ENCODE data around the gene ATP6V1E1.

ATP6V1E1 gene

DNA sequence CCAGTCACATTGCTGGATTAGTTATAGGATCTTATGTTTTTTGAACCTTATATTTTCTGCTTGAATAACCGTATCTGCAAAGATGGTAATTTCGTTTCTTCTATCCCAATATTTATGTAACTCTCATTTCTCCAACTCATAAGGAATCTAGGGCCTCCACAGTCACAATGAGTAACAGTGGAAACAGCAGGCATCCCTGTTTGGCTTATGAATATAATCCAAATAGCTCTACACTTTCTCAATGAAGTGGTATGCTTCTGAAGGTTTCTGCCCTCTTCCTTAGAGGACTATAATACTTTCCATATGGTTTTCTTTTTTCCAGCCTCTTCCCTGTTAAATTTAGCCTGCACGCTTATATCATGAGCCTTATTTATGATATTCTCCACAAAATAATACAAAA is 16.5 kb downstream of the ATP6V1E1 start:
- Histone ChIP-seq H3K4me1 (ENCODE audit: insufficient read depth, low read length) (no peaks in the 10 kb centered on the region), H3K9me3 (ENCODE audit: control insufficient read depth, insufficient read depth, low read length) (no peaks in the 10 kb centered on the region), H3K36me3 (ENCODE audit: insufficient read depth, low read length) (peaks cover 21% of the 10 kb centered on the region), H3K9ac (ENCODE audit: low read depth, low read length) (no peak overlapping the region)

DNA sequence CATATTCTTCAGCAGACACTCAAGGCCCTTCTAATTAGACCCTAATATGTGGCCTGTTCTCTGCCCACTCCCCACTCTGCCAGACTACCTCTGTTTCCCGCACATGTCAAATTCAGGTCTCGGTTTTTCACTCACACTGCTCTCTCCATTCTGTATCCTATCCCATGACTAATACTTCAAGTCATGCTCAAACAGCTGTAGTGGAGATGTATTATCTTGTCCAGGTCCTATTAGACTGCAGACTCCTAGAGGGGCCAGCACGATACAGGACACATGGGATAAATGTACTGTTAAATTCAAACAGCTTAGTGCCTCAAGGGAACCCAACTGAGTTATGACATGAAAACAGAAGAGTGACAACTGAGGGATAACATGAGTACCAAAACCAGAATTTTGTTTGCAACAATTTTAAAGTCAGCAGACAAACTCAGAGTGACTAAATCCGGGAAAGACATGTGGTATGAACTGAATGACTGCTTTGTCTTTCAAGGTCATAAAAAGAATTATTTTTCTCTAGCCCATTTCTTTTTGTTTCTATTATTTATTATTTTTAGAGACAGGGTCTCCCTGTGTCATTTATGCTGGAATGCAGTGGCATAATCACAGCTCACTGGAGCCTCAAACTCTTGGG is 20.5 kb downstream of the ATP6V1E1 start:
- H3K9me3 ChIP-seq (ENCODE audit: control insufficient read depth, insufficient read depth, low read length), result no peaks in the 10 kb centered on the region
- no peaks in the 10 kb centered on the region for H3K4me1 ChIP-seq (ENCODE audit: insufficient read depth, low read length)
- no peak overlapping the region for H3K9ac ChIP-seq (ENCODE audit: low read depth, low read length)
- H3K36me3 ChIP-seq (ENCODE audit: insufficient read depth, low read length), result peaks cover 25% of the 10 kb centered on the region

GRCh38 chr22:17606496-17606895 is 22.1 kb downstream of the ATP6V1E1 start:
- Histone ChIP-seq H3K9me3 (ENCODE audit: control insufficient read depth, insufficient read depth, low read length) (no peaks in the 10 kb centered on the region), H3K4me1 (ENCODE audit: insufficient read depth, low read length) (no peaks in the 10 kb centered on the region), H3K9ac (ENCODE audit: low read depth, low read length) (no peak overlapping the region), H3K36me3 (ENCODE audit: insufficient read depth, low read length) (peaks cover 12% of the 10 kb centered on the region)

DNA sequence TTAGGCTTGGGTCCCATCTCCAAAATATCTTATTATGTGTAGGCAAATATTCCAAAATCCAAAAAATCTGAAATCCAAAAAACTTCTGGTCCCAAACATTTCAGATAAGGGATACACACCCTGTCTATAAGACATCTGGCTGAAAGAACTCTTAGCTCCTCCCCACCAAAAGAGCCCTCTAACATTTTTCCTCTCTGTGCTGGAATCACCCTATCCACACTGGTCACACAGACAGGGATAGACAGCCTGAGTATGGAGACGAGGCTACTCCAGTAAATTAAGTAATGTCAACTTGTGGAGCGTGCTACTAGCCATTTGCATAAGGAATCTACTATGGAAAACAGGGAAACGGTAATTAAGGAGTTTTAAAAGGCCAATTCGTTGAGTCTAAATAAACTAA is 24.9 kb downstream of the ATP6V1E1 start:
- Histone ChIP-seq H3K36me3 (ENCODE audit: insufficient read depth, low read length) (peaks cover 16% of the 10 kb centered on the region), H3K4me1 (ENCODE audit: insufficient read depth, low read length) (no peaks in the 10 kb centered on the region), H3K9me3 (ENCODE audit: control insufficient read depth, insufficient read depth, low read length) (no peaks in the 10 kb centered on the region)

DNA sequence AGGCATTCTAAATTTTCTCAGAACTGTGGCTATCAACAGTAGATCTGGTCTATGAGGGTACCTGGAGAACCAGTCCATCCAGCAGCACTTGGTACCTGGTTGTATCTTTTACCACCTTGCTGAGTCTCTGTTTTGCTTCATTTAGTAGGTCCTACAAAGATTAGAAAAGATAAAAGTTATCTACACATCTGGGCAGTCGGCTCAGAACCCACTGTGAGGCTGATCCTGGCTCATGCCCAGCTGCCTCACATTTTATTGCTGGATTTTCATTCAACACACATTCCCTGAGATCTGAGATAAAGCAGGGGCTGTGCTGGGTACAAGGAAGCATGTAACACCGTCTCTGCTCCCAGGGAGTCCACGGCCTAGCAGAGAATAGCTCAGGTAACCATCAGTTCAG is 27.5 kb downstream of the ATP6V1E1 start:
- no peaks in the 10 kb centered on the region for H3K4me1 ChIP-seq (ENCODE audit: insufficient read depth, low read length)
- peaks cover 28% of the 10 kb centered on the region for H3K36me3 ChIP-seq (ENCODE audit: insufficient read depth, low read length)
- no peak overlapping the region for H3K9ac ChIP-seq (ENCODE audit: low read depth, low read length)
- H3K9me3 ChIP-seq (ENCODE audit: control insufficient read depth, insufficient read depth, low read length), result no peaks in the 10 kb centered on the region

More for the DNA sequence above, 24.9 kb downstream of the ATP6V1E1 start:
- no peak overlapping the region for H3K9ac ChIP-seq (ENCODE audit: low read depth, low read length)

DNA sequence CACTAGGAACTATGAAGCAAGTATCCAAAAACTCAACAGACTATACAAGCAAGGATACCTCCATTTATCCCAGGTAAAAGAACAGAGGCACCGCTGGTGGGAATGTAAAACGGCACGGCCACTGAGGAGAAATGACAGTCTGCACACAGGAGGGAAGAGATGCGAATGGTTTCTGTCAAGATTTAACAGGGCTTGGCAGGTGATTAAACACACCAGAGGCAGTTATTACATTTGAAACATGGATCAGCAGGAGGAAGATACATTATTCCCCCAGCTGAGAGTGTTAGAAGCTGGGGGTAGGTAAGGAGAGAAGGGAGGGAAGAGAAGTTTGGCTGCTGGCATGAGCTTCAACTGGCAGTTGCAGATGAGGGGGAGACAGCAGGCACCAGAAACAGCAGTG is 30.2 kb downstream of the ATP6V1E1 start:
- Histone ChIP-seq H3K36me3 (ENCODE audit: insufficient read depth, low read length) (peaks cover 34% of the 10 kb centered on the region), H3K4me1 (ENCODE audit: insufficient read depth, low read length) (no peaks in the 10 kb centered on the region), H3K9me3 (ENCODE audit: control insufficient read depth, insufficient read depth, low read length) (no peaks in the 10 kb centered on the region), H3K9ac (ENCODE audit: low read depth, low read length) (no peak overlapping the region)

DNA sequence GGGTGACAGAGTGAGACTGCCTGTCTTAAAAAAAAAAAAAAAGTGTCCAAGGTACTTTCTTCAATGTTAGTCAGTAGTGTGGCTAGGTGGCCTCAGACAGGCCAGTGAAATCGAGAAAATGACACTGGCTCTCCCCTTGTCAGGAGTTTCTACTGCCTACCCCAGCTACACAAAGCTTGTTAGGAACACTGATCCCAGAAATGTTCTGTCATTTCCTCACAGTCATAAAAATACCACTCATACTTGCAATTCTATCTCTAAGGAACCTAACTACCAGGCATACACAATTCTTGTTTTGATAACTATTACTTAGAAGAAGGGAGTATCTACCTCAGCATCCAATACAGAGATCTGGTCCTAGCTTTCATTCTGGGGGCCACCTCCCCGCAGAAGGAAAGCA is 31.3 kb downstream of the ATP6V1E1 start:
- Histone ChIP-seq H3K36me3 (ENCODE audit: insufficient read depth, low read length) (peaks cover 40% of the 10 kb centered on the region), H3K4me1 (ENCODE audit: insufficient read depth, low read length) (no peaks in the 10 kb centered on the region), H3K9ac (ENCODE audit: low read depth, low read length) (no peak overlapping the region), H3K9me3 (ENCODE audit: control insufficient read depth, insufficient read depth, low read length) (no peaks in the 10 kb centered on the region)

DNA sequence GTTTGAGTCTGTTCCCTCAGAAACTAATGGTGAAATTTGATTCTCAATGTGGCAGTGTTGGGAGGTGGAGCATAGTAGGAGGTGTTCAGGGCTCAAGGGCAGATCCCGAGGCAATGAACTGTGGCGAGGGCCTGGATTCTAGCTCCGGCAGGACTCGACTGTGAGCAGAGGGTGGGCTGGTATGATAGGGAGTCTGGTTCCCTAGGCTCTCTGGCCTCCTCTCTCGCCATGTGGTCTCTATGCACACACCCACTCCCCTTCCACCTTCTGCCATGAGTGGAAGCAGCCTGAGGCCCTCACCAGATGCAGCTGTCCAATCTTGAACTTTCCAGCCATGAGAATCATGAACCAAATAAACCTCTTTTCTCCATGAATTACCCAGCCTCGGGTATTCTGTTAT is 32.3 kb downstream of the ATP6V1E1 start:
- Histone ChIP-seq H3K4me1 (ENCODE audit: insufficient read depth, low read length) (no peaks in the 10 kb centered on the region), H3K9ac (ENCODE audit: low read depth, low read length) (no peak overlapping the region), H3K9me3 (ENCODE audit: control insufficient read depth, insufficient read depth, low read length) (no peaks in the 10 kb centered on the region), H3K36me3 (ENCODE audit: insufficient read depth, low read length) (peaks cover 44% of the 10 kb centered on the region)

DNA sequence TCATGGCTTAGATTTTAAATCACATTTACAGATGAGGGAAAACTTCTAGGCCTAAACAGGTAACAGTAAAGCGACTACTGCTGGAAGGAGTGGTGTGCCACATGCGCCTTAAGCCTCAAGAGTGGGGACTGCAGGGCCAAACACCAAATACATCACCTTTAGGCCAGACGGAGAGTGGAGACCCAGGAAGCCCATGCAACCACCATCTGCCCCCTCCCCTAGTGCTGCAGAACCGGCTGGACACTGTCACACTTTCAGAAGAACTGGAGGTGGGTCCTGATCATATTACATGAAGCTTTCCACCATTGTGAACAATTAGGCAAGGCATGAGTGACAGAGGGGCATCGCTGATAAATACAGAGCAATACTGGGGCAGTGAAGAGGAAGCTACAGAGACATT is 36.3 kb downstream of the ATP6V1E1 start:
- no peaks in the 10 kb centered on the region for H3K9me3 ChIP-seq (ENCODE audit: control insufficient read depth, insufficient read depth, low read length)
- no peaks in the 10 kb centered on the region for H3K4me1 ChIP-seq (ENCODE audit: insufficient read depth, low read length)
- peaks cover 31% of the 10 kb centered on the region for H3K36me3 ChIP-seq (ENCODE audit: insufficient read depth, low read length)
- no peak overlapping the region for H3K9ac ChIP-seq (ENCODE audit: low read depth, low read length)

GRCh38 chr22:17590586-17590985 is 38.0 kb downstream of the ATP6V1E1 start:
- Histone ChIP-seq H3K4me1 (ENCODE audit: insufficient read depth, low read length) (no peaks in the 10 kb centered on the region), H3K36me3 (ENCODE audit: insufficient read depth, low read length) (peaks cover 24% of the 10 kb centered on the region), H3K9me3 (ENCODE audit: control insufficient read depth, insufficient read depth, low read length) (no peaks in the 10 kb centered on the region)

DNA sequence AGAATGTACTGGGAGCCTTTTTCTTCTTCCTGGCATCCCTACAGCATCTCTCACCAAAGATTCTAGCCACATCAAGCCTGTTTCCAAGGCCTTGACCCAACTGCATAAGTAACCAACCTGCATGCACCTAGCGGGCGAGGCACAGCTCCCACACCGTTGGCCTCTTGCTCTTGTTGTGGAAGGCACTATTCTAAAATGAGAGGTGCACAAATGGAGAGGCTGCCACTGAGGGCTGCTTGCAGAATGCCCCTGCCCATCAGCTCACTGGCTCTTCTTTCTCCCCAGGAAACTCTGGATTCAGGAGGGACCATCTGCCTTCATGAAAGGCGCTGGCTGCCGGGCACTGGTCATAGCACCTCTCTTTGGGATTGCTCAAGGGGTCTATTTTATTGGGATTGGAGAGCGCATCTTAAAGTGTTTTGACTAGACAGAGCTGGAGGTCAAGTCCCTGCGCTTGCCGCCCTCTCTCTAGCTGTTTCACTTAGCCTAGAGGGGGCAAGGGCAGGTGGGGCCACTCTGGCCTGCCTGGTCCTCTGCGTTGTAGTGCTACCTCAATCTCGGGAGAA is 38.7 kb downstream of the ATP6V1E1 start:
- H3K9ac ChIP-seq (ENCODE audit: low read depth, low read length), result no peak overlapping the region
- H3K4me1 ChIP-seq (ENCODE audit: insufficient read depth, low read length), result no peaks in the 10 kb centered on the region
- no peaks in the 10 kb centered on the region for H3K9me3 ChIP-seq (ENCODE audit: control insufficient read depth, insufficient read depth, low read length)
- peaks cover 18% of the 10 kb centered on the region for H3K36me3 ChIP-seq (ENCODE audit: insufficient read depth, low read length)

More at GRCh38 chr22:17590586-17590985, 38.0 kb downstream of the ATP6V1E1 start:
- no peak overlapping the region for H3K9ac ChIP-seq (ENCODE audit: low read depth, low read length)

- Histone ChIP-seq H3K9me3 (ENCODE audit: control insufficient read depth, insufficient read depth, low read length) (no peaks in the 10 kb centered on the region), H3K4me1 (ENCODE audit: insufficient read depth, low read length) (no peaks in the 10 kb centered on the region), H3K9ac (ENCODE audit: low read depth, low read length) (no peak overlapping the region), H3K36me3 (ENCODE audit: insufficient read depth, low read length) (peaks cover 18% of the 10 kb centered on the region)
Measured at GRCh38 chr22:17588606-17589005, 39.9 kb downstream of the ATP6V1E1 start.

DNA sequence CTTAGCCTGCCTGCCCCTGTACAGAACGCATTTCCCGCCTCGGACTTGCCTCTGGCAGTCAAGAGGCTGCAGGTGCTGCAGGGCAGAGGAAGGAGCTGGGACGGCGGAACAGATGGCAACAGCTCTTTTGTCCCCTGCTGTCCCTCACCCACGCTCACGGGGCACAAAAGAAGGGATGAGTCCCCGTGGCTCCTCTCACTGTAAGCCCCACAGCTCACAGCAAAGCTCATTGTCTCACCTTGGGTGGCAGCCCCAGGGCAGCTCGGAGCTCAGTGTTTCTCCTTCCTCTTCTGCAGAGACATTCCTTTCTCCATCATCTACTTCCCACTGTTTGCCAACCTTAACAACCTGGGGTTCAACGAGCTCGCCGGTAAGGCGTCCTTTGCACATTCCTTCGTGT is 40.9 kb downstream of the ATP6V1E1 start:
- no peaks in the 10 kb centered on the region for H3K4me1 ChIP-seq (ENCODE audit: insufficient read depth, low read length)
- H3K9ac ChIP-seq (ENCODE audit: low read depth, low read length), result no peak overlapping the region
- peaks cover 13% of the 10 kb centered on the region for H3K36me3 ChIP-seq (ENCODE audit: insufficient read depth, low read length)
- H3K9me3 ChIP-seq (ENCODE audit: control insufficient read depth, insufficient read depth, low read length), result no peaks in the 10 kb centered on the region

- H3K9me3 ChIP-seq (ENCODE audit: control insufficient read depth, insufficient read depth, low read length), result no peaks in the 10 kb centered on the region
- H3K9ac ChIP-seq (ENCODE audit: low read depth, low read length), result no peak overlapping the region
- H3K4me1 ChIP-seq (ENCODE audit: insufficient read depth, low read length), result no peaks in the 10 kb centered on the region
- H3K36me3 ChIP-seq (ENCODE audit: insufficient read depth, low read length), result peaks cover 9% of the 10 kb centered on the region
Measured at GRCh38 chr22:17586831-17587440, 41.6 kb downstream of the ATP6V1E1 start.

DNA sequence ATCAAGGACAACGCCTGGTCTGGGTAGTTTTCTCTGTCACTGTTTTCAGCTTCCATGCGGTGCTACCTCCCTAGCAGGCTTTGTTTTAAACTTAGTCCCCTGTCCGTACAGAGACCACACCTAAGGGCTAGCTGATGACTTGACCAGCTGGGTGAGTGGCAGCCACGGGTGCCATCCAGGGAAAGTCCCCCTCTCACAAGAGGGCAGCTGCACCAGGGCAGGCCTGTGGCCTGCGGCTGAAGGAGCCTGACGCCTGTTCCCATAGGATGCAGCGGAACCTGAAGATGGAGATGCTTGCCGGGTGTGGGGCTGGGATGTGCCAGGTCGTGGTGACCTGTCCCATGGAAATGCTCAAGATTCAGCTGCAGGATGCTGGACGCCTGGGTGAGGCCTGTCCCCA is 45.4 kb downstream of the ATP6V1E1 start:
- 0 out of 2 replicates have a peak, but pooled peaks cover 3% of the 10 kb centered on the region for H3K4me1 ChIP-seq (ENCODE audit: insufficient read depth, low read length)
- H3K9ac ChIP-seq (ENCODE audit: low read depth, low read length), result no peak overlapping the region
- no peaks in the 10 kb centered on the region for H3K9me3 ChIP-seq (ENCODE audit: control insufficient read depth, insufficient read depth, low read length)
- H3K36me3 ChIP-seq (ENCODE audit: insufficient read depth, low read length), result no peaks in the 10 kb centered on the region

Data from ES-I3 (cell line).